Measurements from ENCODE around the gene DZANK1. TPM values are rescaled to one million over a fixed set of nuclear protein-coding genes. Genes with fewer than 3 reads are reported as not detected.

DZANK1 gene
- total RNA-seq, 1 donor from 2014 or later: 1.3 TPM

GRCh38 chr20:18477218-18477617 is 10.4 kb upstream of the DZANK1 start:
- Histone ChIP-seq H3K9me3 (no peaks in the 10 kb centered on the region), H3K4me1 (no peaks in the 10 kb centered on the region), H3K27ac (no peak overlapping the region), H3K27me3 (no peaks in the 10 kb centered on the region), H3K36me3 (peaks cover 53 to 80% of the 10 kb centered on the region in 2 donors), H3K4me3 (no peak overlapping the region)
- intact Hi-C loops (cut with DNase I): no loop called here
- no peak for DNase-seq (ENCODE audit: low spot score in 2 of 2)
- TF ChIP-seq CTCF (IDR thresholded peaks at IDR 0.05): no peak

- Histone ChIP-seq H3K36me3 (peaks cover 0 to 13% of the 10 kb centered on the region in 2 donors), H3K4me3 (peak overlapping the region; percentile 67 to 89), H3K27ac (peak overlapping the region in 1 of 2 donors; percentile 90), H3K9me3 (no peaks in the 10 kb centered on the region), H3K4me1 (peaks cover 0 to 7% of the 10 kb centered on the region in 2 donors), H3K27me3 (no peaks in the 10 kb centered on the region)
- TF ChIP-seq CTCF (IDR thresholded peaks at IDR 0.05): no peak
- intact Hi-C loops (cut with DNase I): loop anchor here (1.0 to 5.0 kb wide), 5 partner anchors 101 to 498 kb away; partner anchors contain the start of genes KAT14, MGME1, PET117 and SMIM26
- DNase-seq (ENCODE audit: low spot score in 2 of 2): no peak
Measured at GRCh38 chr20:18466574-18466893, 296 bp downstream of the DZANK1 start.

GRCh38 chr20:18465536-18466200 is 1.2 kb downstream of the DZANK1 start:
- H3K27ac ChIP-seq: no peak overlapping the region
- H3K4me1 ChIP-seq: peaks cover 0 to 7% of the 10 kb centered on the region in 2 donors
- no peak for TF ChIP-seq CTCF (IDR thresholded peaks at IDR 0.05)
- intact Hi-C loops (cut with DNase I): loop anchor here (1.0 to 5.0 kb wide), 5 partner anchors 102 to 497 kb away; partner anchors contain the start of genes KAT14, MGME1, PET117 and SMIM26
- peak overlapping the region in 1 of 2 donors; percentile 89 for H3K4me3 ChIP-seq
- H3K9me3 ChIP-seq: no peaks in the 10 kb centered on the region
- H3K27me3 ChIP-seq: no peaks in the 10 kb centered on the region
- peaks cover 0 to 8% of the 10 kb centered on the region in 2 donors for H3K36me3 ChIP-seq
- DNase-seq (ENCODE audit: low spot score in 2 of 2): no peak

GRCh38 chr20:18456600-18456999 is 10.2 kb downstream of the DZANK1 start:
- Histone ChIP-seq H3K4me3 (no peak overlapping the region), H3K27me3 (no peaks in the 10 kb centered on the region), H3K4me1 (no peaks in the 10 kb centered on the region), H3K9me3 (no peaks in the 10 kb centered on the region), H3K36me3 (no peaks in the 10 kb centered on the region), H3K27ac (no peak overlapping the region)
- DNase-seq (ENCODE audit: low spot score in 2 of 2): no peak
- intact Hi-C loops (cut with DNase I): no loop called here
- no peak for TF ChIP-seq CTCF (IDR thresholded peaks at IDR 0.05)

- intact Hi-C loops (cut with DNase I): no loop called here
- Histone ChIP-seq H3K4me3 (no peak overlapping the region), H3K4me1 (no peaks in the 10 kb centered on the region), H3K27me3 (no peaks in the 10 kb centered on the region), H3K36me3 (no peaks in the 10 kb centered on the region), H3K9me3 (no peaks in the 10 kb centered on the region), H3K27ac (no peak overlapping the region)
- no peak for TF ChIP-seq CTCF (IDR thresholded peaks at IDR 0.05)
- DNase-seq (ENCODE audit: low spot score in 2 of 2): no peak
Measured at GRCh38 chr20:18443886-18444285, 22.9 kb downstream of the DZANK1 start.

Measured in ascending aorta (tissue), 2 donors.